ENCODE results near the gene LEMD2.

GRCh38 chr6:33782561-33782960, 6.4 kb downstream of the LEMD2 start:
- TF ChIP-seq POLR2A (IDR thresholded peaks at IDR 0.05) (no peak), CTCF (IDR thresholded peaks at IDR 0.05) (no peak)

Measured in esophagus squamous epithelium (tissue), 4 donors.